Neuron (in vitro differentiated cells): ENCODE measurements around the gene GPC5.
"Not testable (repeated sequence)": the region's sequence is repeated elsewhere in the genome, so short reads cannot be mapped to it uniquely, and the experiment has no call there.

Experiments
- H2AFZ ChIP-seq: one replicate; pipeline ENCODE4 v1.6.1; 2013; ENCODE audit warnings: low read depth, mild to moderate bottlenecking, inconsistent platforms, low read length, moderate library complexity
- H3K27me3 ChIP-seq: one replicate; pipeline ENCODE4 v1.6.1; 2013; ENCODE audit warnings: low read length; ENCODE audit not compliant: insufficient read depth
- H3K36me3 ChIP-seq: one replicate; pipeline ENCODE4 v1.6.1; 2013; ENCODE audit warnings: low read length; ENCODE audit not compliant: insufficient read depth
- H3K4me1 ChIP-seq: one replicate; pipeline ENCODE4 v1.6.1; 2013; ENCODE audit warnings: low read length; ENCODE audit not compliant: insufficient read depth
- H3K4me3 ChIP-seq: 2 replicates; pipeline ENCODE4 v1.5.1; 2013; ENCODE audit warnings: mild to moderate bottlenecking, low read length, moderate library complexity
- H3K9me3 ChIP-seq: one replicate; pipeline ENCODE4 v1.6.1; 2013; ENCODE audit warnings: low read length

Gene GPC5

DNA sequence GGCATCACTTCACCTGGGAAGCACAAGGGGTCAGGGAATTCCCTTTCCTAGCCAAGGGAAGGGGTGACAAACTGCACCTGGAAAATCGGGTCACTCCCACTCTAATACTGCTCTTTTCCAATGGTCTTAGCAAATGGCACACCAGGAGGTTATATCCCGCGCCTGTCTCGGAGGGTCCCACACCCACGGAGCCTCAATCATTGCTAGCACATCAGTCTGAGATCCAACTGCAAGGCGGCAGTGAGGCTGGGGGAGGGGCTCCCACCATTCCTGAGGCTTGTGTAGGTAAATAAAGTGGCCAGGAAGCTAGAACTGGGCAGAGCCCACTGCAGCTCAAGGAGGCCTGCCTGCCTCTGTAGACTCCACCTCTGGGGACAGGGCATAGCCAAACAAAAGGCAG lies 1118.5 kb downstream of the GPC5 start:
- not testable (repeated sequence) for H3K36me3 ChIP-seq, H3K9me3 ChIP-seq, H3K27me3 ChIP-seq, H3K4me3 ChIP-seq, H3K4me1 ChIP-seq, H2AFZ ChIP-seq

DNA sequence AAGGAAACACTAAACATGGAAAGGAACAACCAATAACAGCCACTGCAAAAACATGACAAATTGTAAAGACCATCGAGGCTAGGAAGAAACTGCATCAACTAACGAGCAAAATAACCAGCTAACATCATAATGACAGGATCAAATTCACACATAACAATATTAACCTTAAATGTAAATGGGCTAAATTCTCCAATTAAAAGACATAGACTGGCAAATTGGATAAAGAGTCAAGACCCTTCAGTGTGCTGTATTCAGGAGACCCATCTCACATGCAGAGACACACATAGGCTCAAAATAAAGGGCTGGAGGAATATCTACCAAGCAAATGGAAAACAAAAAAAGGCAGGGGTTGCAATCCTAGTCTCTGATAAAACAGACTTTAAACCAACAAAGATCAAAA lies 1120.2 kb downstream of the GPC5 start:
- H3K4me3 ChIP-seq, H3K36me3 ChIP-seq, H3K27me3 ChIP-seq, H3K9me3 ChIP-seq, H2AFZ ChIP-seq, H3K4me1 ChIP-seq: not testable (repeated sequence)

DNA sequence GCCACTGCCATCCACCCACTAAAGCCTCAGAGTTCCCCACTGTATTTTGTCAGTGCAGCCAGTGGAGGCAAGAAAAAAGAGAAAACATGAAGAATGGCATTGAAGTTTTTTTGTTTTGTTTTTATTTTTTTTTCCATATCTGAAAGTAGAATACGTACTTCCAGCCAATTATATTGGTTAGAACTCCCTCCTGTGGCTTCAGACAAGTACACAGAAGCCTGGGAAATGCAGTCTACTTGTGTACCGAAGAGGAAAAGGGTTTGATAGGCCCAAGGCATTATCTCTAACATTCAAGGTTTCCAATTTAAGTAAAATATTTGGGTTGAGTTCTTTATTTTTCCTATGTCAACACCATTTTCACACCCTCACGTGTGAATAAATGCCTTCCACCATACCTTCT lies 1131.9 kb downstream of the GPC5 start:
- Histone ChIP-seq H3K27me3 (no peaks in the 10 kb centered on the region), H3K4me3 (no peak overlapping the region), H3K4me1 (no peaks in the 10 kb centered on the region), H2AFZ (no peak overlapping the region), H3K9me3 (no peaks in the 10 kb centered on the region), H3K36me3 (no peaks in the 10 kb centered on the region)

DNA sequence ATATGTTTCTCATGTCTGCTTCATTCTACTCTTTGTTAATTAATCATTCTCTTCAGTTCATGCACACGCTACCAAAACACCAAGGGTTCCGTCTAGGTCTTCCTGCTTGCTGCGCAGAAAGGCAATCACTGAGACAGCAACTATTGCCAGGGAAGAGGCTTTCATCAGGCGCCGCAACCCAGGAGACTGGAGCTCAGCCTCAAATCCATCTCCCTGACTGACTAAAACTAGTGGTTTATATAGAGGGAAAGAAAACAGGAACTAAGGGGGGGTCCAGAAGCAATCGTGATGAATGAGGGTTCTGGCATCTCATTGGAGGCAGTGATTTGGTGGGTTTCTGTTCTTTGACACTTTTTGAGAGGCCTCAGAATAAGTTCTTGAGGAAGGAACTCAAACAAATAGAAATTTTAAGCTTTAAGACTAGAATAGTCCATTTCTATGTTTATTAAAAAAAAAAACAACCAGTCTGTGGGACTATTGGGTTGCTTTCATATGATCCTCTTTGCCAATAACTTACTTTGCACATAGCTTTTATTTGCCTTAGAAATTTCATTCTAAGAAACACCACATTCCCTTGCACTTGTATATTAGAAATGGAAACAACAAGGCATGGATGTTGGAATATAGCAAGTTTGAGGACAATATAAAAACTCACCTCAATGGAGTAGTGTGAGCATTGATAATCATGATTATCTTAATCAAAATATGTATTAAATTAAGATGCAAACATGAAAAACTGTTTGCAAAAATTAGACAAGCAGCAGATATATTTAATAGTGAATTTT lies 1137.0 kb downstream of the GPC5 start:
- no peaks in the 10 kb centered on the region for H3K27me3 ChIP-seq
- no peaks in the 10 kb centered on the region for H3K9me3 ChIP-seq
- H3K4me1 ChIP-seq: no peaks in the 10 kb centered on the region
- H3K36me3 ChIP-seq: no peaks in the 10 kb centered on the region
- no peak overlapping the region for H3K4me3 ChIP-seq
- H2AFZ ChIP-seq: no peak overlapping the region

DNA sequence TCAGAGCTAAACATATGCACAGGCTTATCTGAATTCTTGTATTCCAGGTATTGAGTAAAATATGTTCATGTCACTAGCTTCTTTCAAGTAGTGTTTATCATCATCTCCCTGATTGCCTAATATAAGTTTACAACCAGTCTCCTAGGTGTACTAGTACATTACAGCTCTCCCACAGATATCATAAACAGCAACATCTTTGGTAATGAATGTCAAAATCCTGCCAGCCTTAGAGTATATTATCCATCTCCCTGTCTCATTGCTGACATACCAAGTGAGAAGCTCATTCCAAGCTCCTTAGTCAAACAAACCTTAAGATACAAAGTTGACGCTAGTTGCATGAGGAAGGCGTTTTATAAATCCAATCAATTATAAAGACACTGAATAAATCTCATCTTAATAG lies 1139.0 kb downstream of the GPC5 start:
- H3K9me3 ChIP-seq: no peaks in the 10 kb centered on the region
- H2AFZ ChIP-seq: no peak overlapping the region
- H3K4me1 ChIP-seq: no peaks in the 10 kb centered on the region
- no peaks in the 10 kb centered on the region for H3K27me3 ChIP-seq
- no peaks in the 10 kb centered on the region for H3K36me3 ChIP-seq
- no peak overlapping the region for H3K4me3 ChIP-seq

DNA sequence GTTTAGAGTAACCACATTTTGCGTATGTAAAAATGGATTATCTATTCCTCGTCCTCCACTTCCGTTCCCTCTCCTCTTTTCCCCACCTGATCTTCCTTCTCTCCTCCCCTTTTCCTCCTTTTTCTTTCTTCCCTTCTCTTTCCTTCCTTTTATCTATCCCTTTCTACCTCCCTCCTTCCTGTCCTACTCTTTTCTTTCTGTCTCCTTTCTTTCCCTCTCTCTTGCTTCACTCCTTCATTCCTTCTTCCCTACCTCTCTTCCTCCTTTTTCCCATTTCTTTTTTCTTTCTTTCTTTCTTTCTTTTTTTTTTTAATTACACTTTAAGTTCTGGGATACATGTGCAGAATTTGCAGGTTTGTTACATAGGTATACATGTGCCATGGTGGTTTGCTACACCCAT lies 1139.7 kb downstream of the GPC5 start:
- Histone ChIP-seq H3K4me3 (no peak overlapping the region), H3K4me1 (no peaks in the 10 kb centered on the region), H3K36me3 (no peaks in the 10 kb centered on the region), H3K27me3 (no peaks in the 10 kb centered on the region), H2AFZ (no peak overlapping the region), H3K9me3 (no peaks in the 10 kb centered on the region)

DNA sequence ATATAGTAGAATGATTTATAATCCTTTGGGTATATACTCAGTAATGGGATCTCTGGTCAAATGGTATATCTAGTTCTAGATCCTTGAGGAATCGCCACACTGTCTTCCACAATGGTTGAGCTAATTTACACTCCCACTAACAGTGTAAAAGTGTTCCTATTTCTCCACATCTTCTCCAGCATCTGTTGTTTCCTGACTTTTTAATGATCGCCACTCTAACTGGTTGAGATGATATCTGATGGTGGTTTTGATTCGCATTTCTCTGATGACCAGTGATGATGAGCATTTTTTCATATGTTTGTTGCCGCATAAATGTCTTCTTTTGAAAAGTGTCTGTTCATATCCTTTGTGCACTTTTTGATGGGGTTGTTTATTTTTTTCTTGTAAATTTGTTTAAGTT lies 1140.7 kb downstream of the GPC5 start:
- not testable (repeated sequence) for H3K4me1 ChIP-seq, H3K9me3 ChIP-seq, H3K4me3 ChIP-seq, H3K36me3 ChIP-seq, H3K27me3 ChIP-seq, H2AFZ ChIP-seq

DNA sequence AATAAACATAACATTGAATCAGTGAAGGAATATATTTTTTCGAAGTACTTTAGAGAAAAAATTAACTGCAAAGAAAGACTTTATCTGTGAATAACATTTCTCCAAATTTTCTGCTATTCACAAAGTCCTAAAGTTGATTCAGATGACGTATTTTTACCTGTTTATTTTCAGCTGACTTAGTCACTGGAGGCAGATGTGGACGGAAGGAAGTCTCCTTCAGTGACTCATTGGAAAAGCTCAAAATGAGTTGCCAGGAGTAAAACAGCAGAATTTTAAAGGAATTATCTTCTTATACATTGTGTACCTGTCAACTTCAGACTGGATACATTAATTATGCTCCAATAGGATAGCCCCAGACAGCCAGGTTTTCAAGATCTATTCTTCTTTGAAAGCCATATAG lies 1148.8 kb downstream of the GPC5 start:
- H3K4me3 ChIP-seq: no peak overlapping the region
- H3K27me3 ChIP-seq: no peaks in the 10 kb centered on the region
- H3K9me3 ChIP-seq: no peaks in the 10 kb centered on the region
- no peaks in the 10 kb centered on the region for H3K4me1 ChIP-seq
- no peaks in the 10 kb centered on the region for H3K36me3 ChIP-seq
- H2AFZ ChIP-seq: no peak overlapping the region

DNA sequence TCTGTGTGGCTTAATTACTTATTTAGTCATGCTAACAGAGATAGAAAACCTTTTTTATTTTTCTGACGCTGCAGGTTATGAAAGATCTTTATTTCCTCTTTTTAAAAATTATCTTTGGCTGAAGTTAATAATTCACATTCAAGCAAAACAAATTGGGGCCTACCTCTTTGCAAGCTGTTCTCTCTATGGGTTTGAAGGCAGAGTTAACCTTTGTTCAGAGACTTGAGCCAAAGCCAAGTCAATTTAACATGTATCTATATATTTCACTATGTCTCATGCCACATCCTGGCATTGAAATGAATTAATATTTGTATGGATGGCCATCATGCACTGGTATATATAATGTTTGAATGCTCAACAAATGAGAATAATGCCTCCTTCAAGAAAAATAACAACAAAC lies 1150.9 kb downstream of the GPC5 start:
- no peaks in the 10 kb centered on the region for H3K4me1 ChIP-seq
- H3K36me3 ChIP-seq: no peaks in the 10 kb centered on the region
- no peak overlapping the region for H3K4me3 ChIP-seq
- no peaks in the 10 kb centered on the region for H3K27me3 ChIP-seq
- H3K9me3 ChIP-seq: no peaks in the 10 kb centered on the region
- H2AFZ ChIP-seq: no peak overlapping the region

DNA sequence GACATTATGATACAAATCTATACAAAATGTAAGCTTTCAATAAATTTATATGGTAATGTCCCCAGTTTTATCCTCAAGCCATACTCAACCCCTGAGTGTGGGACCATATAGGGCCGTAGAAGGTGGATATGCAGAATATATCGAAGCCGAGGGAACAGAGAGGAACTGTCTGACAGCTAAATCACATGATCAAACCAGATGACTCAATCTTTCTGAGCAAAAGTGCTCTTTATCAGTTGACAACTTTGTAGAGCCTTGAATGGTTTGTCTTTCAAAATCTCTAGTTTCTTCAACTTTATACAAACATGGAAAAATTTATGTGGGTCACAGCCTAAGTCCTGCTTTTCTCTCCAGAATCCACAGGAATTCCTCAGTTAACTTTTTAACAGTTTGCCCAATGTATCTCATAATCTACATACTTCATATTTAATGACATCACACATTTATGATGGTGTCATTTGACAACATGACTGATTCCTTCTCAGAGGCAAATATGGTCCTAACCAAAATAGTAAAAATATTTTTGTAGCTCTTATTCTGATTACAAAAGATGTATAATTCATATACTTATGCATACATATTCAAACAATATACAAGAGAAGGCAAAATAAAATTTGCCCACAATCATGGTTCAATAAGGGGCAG lies 1155.2 kb downstream of the GPC5 start:
- H3K9me3 ChIP-seq: no peaks in the 10 kb centered on the region
- H3K27me3 ChIP-seq: no peaks in the 10 kb centered on the region
- H3K4me1 ChIP-seq: no peaks in the 10 kb centered on the region
- no peaks in the 10 kb centered on the region for H3K36me3 ChIP-seq
- no peak overlapping the region for H2AFZ ChIP-seq
- H3K4me3 ChIP-seq: no peak overlapping the region

DNA sequence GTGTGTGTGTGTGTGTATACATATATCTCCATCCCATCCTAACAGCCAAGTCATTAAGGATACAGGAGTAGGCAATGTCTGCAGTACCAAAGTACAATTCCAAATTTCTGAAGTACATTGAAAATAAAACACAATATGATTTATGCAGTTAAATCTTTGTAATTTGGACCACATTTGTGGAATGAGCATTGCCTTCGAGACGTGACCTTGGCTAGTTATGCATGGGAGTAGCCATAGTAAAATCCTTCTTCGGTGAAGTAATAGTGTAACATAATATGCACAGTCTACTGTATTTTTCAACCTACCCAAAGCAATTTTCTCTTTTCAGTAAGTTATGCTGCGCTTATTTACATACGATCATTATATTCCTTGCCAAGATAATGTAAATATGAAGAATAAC lies 1162.5 kb downstream of the GPC5 start:
- Histone ChIP-seq H3K4me3 (no peak overlapping the region), H2AFZ (no peak overlapping the region), H3K36me3 (no peaks in the 10 kb centered on the region), H3K9me3 (no peaks in the 10 kb centered on the region), H3K4me1 (no peaks in the 10 kb centered on the region), H3K27me3 (no peaks in the 10 kb centered on the region)

DNA sequence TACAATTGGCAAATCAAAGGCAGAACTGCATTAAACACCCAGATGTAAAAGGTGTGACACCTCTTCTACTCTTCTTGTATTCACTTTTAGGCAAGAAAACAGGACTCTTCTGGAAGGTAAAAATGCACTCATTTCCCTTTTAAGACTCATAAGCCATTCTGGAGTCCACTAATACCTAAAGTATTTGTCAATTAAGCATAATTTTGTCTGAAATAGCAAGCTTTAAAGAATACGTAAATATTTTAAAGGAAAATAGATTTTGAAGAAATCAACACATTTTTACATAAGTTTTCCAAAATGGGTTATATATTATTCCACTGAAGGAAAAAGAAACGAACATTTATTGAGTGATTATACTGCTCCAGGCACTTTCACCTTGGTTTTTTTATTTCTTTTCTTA lies 1166.5 kb downstream of the GPC5 start:
- H2AFZ ChIP-seq: no peak overlapping the region
- no peaks in the 10 kb centered on the region for H3K4me1 ChIP-seq
- H3K4me3 ChIP-seq: no peak overlapping the region
- H3K9me3 ChIP-seq: no peaks in the 10 kb centered on the region
- H3K36me3 ChIP-seq: no peaks in the 10 kb centered on the region
- no peaks in the 10 kb centered on the region for H3K27me3 ChIP-seq

DNA sequence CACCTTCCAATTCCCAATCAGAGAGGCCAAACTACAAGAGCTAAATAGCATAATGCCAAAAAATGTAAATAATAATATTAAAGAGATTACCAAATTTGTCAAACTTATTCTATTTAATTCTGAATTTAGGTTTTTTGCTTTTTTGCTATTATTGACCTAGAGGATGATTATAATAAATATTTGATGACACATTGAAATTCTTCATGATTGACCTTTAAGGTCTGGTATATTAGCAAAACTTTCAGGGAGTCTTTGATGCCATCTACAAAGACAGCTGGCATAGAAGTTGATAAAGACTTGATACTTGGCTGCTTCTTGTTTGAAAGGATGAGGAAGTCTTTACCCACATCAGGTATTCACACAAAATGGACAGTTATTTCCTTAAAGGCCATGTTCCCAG lies 1168.3 kb downstream of the GPC5 start:
- H3K4me1 ChIP-seq: no peaks in the 10 kb centered on the region
- no peak overlapping the region for H3K4me3 ChIP-seq
- H3K9me3 ChIP-seq: no peaks in the 10 kb centered on the region
- H3K27me3 ChIP-seq: no peaks in the 10 kb centered on the region
- H2AFZ ChIP-seq: no peak overlapping the region
- H3K36me3 ChIP-seq: no peaks in the 10 kb centered on the region

DNA sequence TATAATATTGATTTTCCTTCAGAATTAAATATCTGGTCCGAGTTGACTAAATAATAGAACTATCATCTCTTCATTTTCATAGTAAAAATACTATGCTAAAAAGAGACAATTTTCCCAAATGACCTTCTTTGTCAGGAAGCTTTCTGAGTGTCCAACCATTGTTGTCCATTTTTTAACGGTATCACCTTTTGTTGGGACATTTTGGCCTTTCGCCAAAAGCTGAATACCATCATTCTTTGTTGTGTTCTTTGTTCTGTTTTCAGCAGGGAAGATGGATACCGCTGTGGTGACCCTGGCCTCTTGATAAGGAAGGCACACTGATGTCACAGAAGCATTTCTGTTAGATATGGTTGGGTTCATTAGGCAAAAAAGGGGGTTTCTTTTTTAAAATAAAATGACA lies 1173.8 kb downstream of the GPC5 start:
- H3K36me3 ChIP-seq: no peaks in the 10 kb centered on the region
- no peaks in the 10 kb centered on the region for H3K27me3 ChIP-seq
- no peak overlapping the region for H3K4me3 ChIP-seq
- H3K9me3 ChIP-seq: no peaks in the 10 kb centered on the region
- H3K4me1 ChIP-seq: peaks cover 7% of the 10 kb centered on the region
- no peak overlapping the region for H2AFZ ChIP-seq
